ENCODE results near the gene RAD51B.

DNA sequence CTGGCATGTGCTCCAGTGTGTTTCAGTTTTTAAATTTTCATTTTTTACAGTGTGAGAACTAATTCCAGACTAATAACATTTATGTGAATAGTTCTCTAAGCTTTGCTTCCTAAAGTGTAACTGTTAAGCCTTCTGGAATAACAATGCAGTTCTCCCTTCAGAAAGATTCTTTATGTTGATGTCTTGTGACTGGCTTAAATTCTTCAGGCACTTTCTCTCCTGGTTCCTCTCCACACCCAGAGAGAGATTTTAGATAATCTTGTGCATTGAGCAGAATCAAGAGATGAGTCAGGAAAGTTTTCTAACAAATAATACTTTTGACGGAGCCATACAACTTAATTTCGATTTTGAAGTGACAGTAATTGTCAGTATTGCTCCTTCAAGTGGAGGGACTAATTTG is 118.5 kb downstream of the RAD51B start:
- TF ChIP-seq, protein P1, sequence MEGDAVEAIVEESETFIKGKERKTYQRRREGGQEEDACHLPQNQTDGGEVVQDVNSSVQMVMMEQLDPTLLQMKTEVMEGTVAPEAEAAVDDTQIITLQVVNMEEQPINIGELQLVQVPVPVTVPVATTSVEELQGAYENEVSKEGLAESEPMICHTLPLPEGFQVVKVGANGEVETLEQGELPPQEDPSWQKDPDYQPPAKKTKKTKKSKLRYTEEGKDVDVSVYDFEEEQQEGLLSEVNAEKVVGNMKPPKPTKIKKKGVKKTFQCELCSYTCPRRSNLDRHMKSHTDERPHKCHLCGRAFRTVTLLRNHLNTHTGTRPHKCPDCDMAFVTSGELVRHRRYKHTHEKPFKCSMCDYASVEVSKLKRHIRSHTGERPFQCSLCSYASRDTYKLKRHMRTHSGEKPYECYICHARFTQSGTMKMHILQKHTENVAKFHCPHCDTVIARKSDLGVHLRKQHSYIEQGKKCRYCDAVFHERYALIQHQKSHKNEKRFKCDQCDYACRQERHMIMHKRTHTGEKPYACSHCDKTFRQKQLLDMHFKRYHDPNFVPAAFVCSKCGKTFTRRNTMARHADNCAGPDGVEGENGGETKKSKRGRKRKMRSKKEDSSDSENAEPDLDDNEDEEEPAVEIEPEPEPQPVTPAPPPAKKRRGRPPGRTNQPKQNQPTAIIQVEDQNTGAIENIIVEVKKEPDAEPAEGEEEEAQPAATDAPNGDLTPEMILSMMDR (IDR thresholded peaks at IDR 0.05) = no peak
- no peak for TF ChIP-seq POLR2A (IDR thresholded peaks at IDR 0.05)

Data from tibial nerve (tissue), 3 donors.